SK-N-SH treated with all-trans-retinoic acid at 6 μM for 48 hours (cell line): Measurements from ENCODE around the gene OR8K5.

Source experiments
- ATAC-seq: fragments of 200-7000 bp; cut with Tn5 transposase; 3 replicates; pipeline ENCODE4 v1.9.1; 2020; ENCODE audit warnings: mild to moderate bottlenecking, moderate library complexity
- ARNTL ChIP-seq: fragments of 450-650 bp; formaldehyde crosslinking; IDR thresholded peaks from 2 replicates; pipeline ENCODE4 v1.5.0; 2020; ENCODE audit warnings: low read depth, mild to moderate bottlenecking, moderate library complexity, borderline replicate concordance
- BACH2 ChIP-seq: fragments of 250-450 bp; sonication (Bioruptor Pico); IDR thresholded peaks from 2 replicates; pipeline ENCODE4 v1.9.0; 2021; ENCODE audit warnings: mild to moderate bottlenecking, borderline replicate concordance
- CSDC2 ChIP-seq: fragments of 250-450 bp; sonication (Bioruptor Pico); IDR thresholded peaks from 2 replicates; pipeline ENCODE4 v1.5.0; 2020; ENCODE audit warnings: mild to moderate bottlenecking, moderate library complexity
- CSRNP3 ChIP-seq: fragments of 250-450 bp; sonication (Bioruptor Pico); IDR thresholded peaks from 2 replicates; pipeline ENCODE4 v1.5.1; 2021; ENCODE audit warnings: mild to moderate bottlenecking, moderate library complexity
- ESRRG ChIP-seq: fragments of 250-450 bp; sonication (Bioruptor Pico); IDR thresholded peaks from 2 replicates; pipeline ENCODE4 v1.6.1; 2021; ENCODE audit warnings: mild to moderate bottlenecking
- GLIS3 ChIP-seq: fragments of 250-450 bp; sonication (Bioruptor Pico); IDR thresholded peaks from 2 replicates; pipeline ENCODE4 v1.5.0; 2020; ENCODE audit warnings: mild to moderate bottlenecking, moderate library complexity
- ISL1 ChIP-seq: fragments of 250-450 bp; sonication (Bioruptor Pico); IDR thresholded peaks from 2 replicates; pipeline ENCODE4 v2.1.2; 2022; ENCODE audit warnings: mild to moderate bottlenecking, moderate library complexity
- OSR1 ChIP-seq: fragments of 250-450 bp; sonication (Bioruptor Pico); IDR thresholded peaks from 2 replicates; pipeline ENCODE4 v1.8.0; 2022; ENCODE audit warnings: moderate library complexity, mild to moderate bottlenecking, inconsistent platforms
- PATZ1 ChIP-seq: fragments of 250-450 bp; sonication (Bioruptor Pico); IDR thresholded peaks from 2 replicates; pipeline ENCODE4 v1.8.0; 2020; ENCODE audit warnings: mild to moderate bottlenecking, moderate library complexity, borderline replicate concordance
- PPARA ChIP-seq: fragments of 250-450 bp; sonication (Bioruptor Pico); IDR thresholded peaks from 2 replicates; pipeline ENCODE4 v1.5.0; 2020; ENCODE audit warnings: mild to moderate bottlenecking, borderline replicate concordance
- RARB ChIP-seq: fragments of 250-450 bp; sonication (Bioruptor Pico); IDR thresholded peaks from 2 replicates; pipeline ENCODE4 v1.8.0; 2021; ENCODE audit warnings: mild to moderate bottlenecking, moderate library complexity
- SNAI2 ChIP-seq: fragments of 250-450 bp; sonication (Bioruptor Pico); IDR thresholded peaks from 2 replicates; pipeline ENCODE4 v1.5.0; 2020; ENCODE audit warnings: mild to moderate bottlenecking, moderate library complexity
- TCF4 ChIP-seq: fragments of 250-450 bp; sonication (Bioruptor Pico); IDR thresholded peaks from 2 replicates; pipeline ENCODE4 v1.8.0; 2021; ENCODE audit warnings: mild to moderate bottlenecking, moderate library complexity, borderline replicate concordance
- TOX ChIP-seq: fragments of 250-450 bp; sonication (Bioruptor Pico); IDR thresholded peaks from 2 replicates; pipeline ENCODE4 v1.8.0; 2021; ENCODE audit warnings: mild to moderate bottlenecking, moderate library complexity, borderline replicate concordance
- ZC3H10 ChIP-seq: fragments of 250-450 bp; sonication (Bioruptor Pico); IDR thresholded peaks from 2 replicates; pipeline ENCODE4 v1.5.1; 2021; ENCODE audit warnings: mild to moderate bottlenecking, moderate library complexity
- ZFP3 ChIP-seq: fragments of 250-450 bp; sonication (Bioruptor Pico); IDR thresholded peaks from 2 replicates; pipeline ENCODE4 v1.5.0; 2020; ENCODE audit warnings: mild to moderate bottlenecking, moderate library complexity
- ZFP30 ChIP-seq: fragments of 450-650 bp; formaldehyde crosslinking; IDR thresholded peaks from 2 replicates; pipeline ENCODE4 v1.5.0; 2022; ENCODE audit warnings: mild to moderate bottlenecking, moderate library complexity
- ZNF70 ChIP-seq: fragments of 450-650 bp; formaldehyde crosslinking; IDR thresholded peaks from 2 replicates; pipeline ENCODE4 v1.5.0; 2020; ENCODE audit warnings: mild to moderate bottlenecking, moderate library complexity
- ZNF8 ChIP-seq: fragments of 450-650 bp; formaldehyde crosslinking; IDR thresholded peaks from 2 replicates; pipeline ENCODE4 v1.5.0; 2020; ENCODE audit warnings: mild to moderate bottlenecking, moderate library complexity
- TF ChIP-seq, protein P1 (sequence below): fragments of 250-450 bp; sonication (Bioruptor Pico); IDR thresholded peaks from 2 replicates; pipeline ENCODE4 v1.5.1; 2020; ENCODE audit warnings: low read depth, mild to moderate bottlenecking, moderate library complexity
- TF ChIP-seq, protein P2 (sequence below): fragments of 250-450 bp; sonication (Bioruptor Pico); IDR thresholded peaks from 2 replicates; pipeline ENCODE4 v1.8.0; 2021; ENCODE audit warnings: low read depth, mild to moderate bottlenecking, moderate library complexity, borderline replicate concordance
- TF ChIP-seq, protein P3 (sequence below): fragments of 250-450 bp; sonication (Bioruptor Pico); IDR thresholded peaks from 2 replicates; pipeline ENCODE4 v1.5.0; 2020; ENCODE audit warnings: mild to moderate bottlenecking, moderate library complexity

OR8K5 gene

DNA sequence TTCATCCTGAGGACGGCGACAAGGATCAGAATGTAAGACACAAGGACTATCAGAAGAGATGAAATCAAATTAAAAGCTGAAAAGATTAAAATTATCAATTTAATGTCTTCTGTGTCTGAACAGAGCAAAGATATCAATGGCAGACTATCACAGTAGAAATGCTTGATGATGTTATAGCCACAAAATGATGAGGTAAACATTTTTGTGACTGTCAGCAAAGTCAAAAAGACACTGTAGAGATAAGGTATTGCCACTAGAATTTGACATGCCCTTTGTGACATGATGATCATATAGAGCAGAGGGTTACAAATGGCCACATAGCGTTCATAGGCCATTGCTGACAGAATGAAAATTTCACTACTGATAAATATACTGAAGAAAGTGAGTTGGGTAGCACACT lies 28.5 kb upstream of the OR8K5 start:
- no peak for ATAC-seq
- TF ChIP-seq GLIS3 (CRISPR knock-in tag) (no peak), CSRNP3 (CRISPR knock-in tag) (no peak), TCF4 (CRISPR knock-in tag) (no peak), ZNF70 (CRISPR knock-in tag) (no peak), ZFP30 (CRISPR knock-in tag) (no peak), RARB (no peak)
- TF ChIP-seq, protein P1, sequence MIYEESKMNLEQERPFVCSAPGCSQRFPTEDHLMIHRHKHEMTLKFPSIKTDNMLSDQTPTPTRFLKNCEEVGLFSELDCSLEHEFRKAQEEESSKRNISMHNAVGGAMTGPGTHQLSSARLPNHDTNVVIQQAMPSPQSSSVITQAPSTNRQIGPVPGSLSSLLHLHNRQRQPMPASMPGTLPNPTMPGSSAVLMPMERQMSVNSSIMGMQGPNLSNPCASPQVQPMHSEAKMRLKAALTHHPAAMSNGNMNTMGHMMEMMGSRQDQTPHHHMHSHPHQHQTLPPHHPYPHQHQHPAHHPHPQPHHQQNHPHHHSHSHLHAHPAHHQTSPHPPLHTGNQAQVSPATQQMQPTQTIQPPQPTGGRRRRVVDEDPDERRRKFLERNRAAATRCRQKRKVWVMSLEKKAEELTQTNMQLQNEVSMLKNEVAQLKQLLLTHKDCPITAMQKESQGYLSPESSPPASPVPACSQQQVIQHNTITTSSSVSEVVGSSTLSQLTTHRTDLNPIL (CRISPR knock-in tag): no peak

DNA sequence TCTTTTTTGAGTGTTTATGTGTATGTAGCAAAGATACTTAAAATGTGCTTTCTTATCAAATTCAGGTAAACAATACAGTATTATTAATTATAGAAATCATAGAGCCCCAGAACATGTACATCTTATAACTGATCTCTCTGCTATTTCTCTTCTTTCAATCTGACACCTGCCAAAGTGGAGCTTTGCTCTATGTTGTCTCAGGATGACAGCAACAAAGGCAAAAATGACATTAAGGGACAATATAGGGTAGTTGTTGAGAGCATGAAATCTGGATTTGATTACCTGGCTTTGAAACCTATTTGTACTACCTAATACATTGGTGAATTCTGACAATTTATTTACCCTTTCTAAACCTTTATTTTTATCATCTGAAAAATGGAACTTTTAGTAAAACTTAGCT lies 23.3 kb upstream of the OR8K5 start:
- TF ChIP-seq TOX (CRISPR knock-in tag) (no peak), OSR1 (CRISPR knock-in tag) (no peak), CSRNP3 (CRISPR knock-in tag) (no peak), PPARA (CRISPR knock-in tag) (no peak), ZFP3 (no peak), SNAI2 (CRISPR knock-in tag) (no peak), GLIS3 (CRISPR knock-in tag) (no peak), ZC3H10 (no peak), ZNF8 (CRISPR knock-in tag) (no peak), TCF4 (CRISPR knock-in tag) (no peak), CSDC2 (no peak), BACH2 (CRISPR knock-in tag) (no peak), PATZ1 (CRISPR knock-in tag) (no peak), ISL1 (no peak), ZFP30 (CRISPR knock-in tag) (no peak), RARB (no peak), ARNTL (no peak), ZNF70 (CRISPR knock-in tag) (no peak)
- TF ChIP-seq, protein P2, sequence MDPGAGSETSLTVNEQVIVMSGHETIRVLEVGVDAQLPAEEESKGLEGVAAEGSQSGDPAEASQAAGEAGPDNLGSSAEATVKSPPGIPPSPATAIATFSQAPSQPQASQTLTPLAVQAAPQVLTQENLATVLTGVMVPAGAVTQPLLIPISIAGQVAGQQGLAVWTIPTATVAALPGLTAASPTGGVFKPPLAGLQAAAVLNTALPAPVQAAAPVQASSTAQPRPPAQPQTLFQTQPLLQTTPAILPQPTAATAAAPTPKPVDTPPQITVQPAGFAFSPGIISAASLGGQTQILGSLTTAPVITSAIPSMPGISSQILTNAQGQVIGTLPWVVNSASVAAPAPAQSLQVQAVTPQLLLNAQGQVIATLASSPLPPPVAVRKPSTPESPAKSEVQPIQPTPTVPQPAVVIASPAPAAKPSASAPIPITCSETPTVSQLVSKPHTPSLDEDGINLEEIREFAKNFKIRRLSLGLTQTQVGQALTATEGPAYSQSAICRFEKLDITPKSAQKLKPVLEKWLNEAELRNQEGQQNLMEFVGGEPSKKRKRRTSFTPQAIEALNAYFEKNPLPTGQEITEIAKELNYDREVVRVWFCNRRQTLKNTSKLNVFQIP (CRISPR knock-in tag): no peak
- TF ChIP-seq, protein P3, sequence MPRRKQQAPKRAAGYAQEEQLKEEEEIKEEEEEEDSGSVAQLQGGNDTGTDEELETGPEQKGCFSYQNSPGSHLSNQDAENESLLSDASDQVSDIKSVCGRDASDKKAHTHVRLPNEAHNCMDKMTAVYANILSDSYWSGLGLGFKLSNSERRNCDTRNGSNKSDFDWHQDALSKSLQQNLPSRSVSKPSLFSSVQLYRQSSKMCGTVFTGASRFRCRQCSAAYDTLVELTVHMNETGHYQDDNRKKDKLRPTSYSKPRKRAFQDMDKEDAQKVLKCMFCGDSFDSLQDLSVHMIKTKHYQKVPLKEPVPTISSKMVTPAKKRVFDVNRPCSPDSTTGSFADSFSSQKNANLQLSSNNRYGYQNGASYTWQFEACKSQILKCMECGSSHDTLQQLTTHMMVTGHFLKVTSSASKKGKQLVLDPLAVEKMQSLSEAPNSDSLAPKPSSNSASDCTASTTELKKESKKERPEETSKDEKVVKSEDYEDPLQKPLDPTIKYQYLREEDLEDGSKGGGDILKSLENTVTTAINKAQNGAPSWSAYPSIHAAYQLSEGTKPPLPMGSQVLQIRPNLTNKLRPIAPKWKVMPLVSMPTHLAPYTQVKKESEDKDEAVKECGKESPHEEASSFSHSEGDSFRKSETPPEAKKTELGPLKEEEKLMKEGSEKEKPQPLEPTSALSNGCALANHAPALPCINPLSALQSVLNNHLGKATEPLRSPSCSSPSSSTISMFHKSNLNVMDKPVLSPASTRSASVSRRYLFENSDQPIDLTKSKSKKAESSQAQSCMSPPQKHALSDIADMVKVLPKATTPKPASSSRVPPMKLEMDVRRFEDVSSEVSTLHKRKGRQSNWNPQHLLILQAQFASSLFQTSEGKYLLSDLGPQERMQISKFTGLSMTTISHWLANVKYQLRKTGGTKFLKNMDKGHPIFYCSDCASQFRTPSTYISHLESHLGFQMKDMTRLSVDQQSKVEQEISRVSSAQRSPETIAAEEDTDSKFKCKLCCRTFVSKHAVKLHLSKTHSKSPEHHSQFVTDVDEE (CRISPR knock-in tag): no peak
- ATAC-seq: no peak

GRCh38 chr11:56176318-56176717 lies 16.2 kb upstream of the OR8K5 start, which contains the start of gene OR5J2:
Gene OR5J2 (plus strand): TSS chr11:56176618. CDS start chr11:56176618, 0 bp downstream.
- no peak for ATAC-seq
- TF ChIP-seq GLIS3 (CRISPR knock-in tag) (no peak), TCF4 (CRISPR knock-in tag) (no peak), ZFP3 (no peak), BACH2 (CRISPR knock-in tag) (no peak), ESRRG (no peak)
- TF ChIP-seq, protein P3 (CRISPR knock-in tag): no peak
- TF ChIP-seq, protein P1 (CRISPR knock-in tag): no peak
